GM23338 (cell line): ENCODE measurements around the gene DLGAP4. TPM values are rescaled to one million over a fixed set of nuclear protein-coding genes. Genes with fewer than 3 reads are reported as not detected.
A peak's percentile ranks its signal among the peaks of the same experiment; 100 is the strongest.

Experiments
- ATAC-seq: fragments of 200-7000 bp; cut with Tn5 transposase; 3 replicates; pipeline ENCODE4 v1.9.1; 2020
- DNase-seq: peaks from one replicate; pipeline ENCODE4 v3.0.0-alpha.2; 2015; ENCODE audit warnings: low spot score
- H2AFZ ChIP-seq: fragments of 200-600 bp; sonication (generic); 2 replicates; pipeline ENCODE4 v1.8.0; 2016; ENCODE audit warnings: antibody characterized with exemption, mild to moderate bottlenecking, moderate library complexity
- H3F3A ChIP-seq: fragments of 200-600 bp; sonication (generic); replicated peaks from 2 replicates; pipeline ENCODE4 v1.8.0; 2017; ENCODE audit warnings: antibody characterized with exemption, mixed run types, low read depth
- H3K27ac ChIP-seq: fragments of 200-600 bp; sonication (generic); 2 replicates; pipeline ENCODE4 v1.6.1; 2016; ENCODE audit warnings: low read depth
- H3K27me3 ChIP-seq: fragments of 200-600 bp; sonication (generic); 2 replicates; pipeline ENCODE4 v1.8.0; 2016; ENCODE audit warnings: mild to moderate bottlenecking, mixed run types, moderate library complexity; ENCODE audit not compliant: insufficient read depth
- H3K36me3 ChIP-seq: fragments of 200-600 bp; sonication (generic); 2 replicates; pipeline ENCODE4 v1.8.0; 2016; ENCODE audit warnings: mild to moderate bottlenecking; ENCODE audit not compliant: insufficient read depth
- H3K4me1 ChIP-seq: fragments of 200-600 bp; sonication (generic); 2 replicates; pipeline ENCODE4 v1.8.0; 2016; ENCODE audit warnings: mild to moderate bottlenecking, moderate library complexity; ENCODE audit not compliant: insufficient read depth
- H3K4me2 ChIP-seq: fragments of 200-600 bp; sonication (generic); 2 replicates; pipeline ENCODE4 v1.7.1; 2017; ENCODE audit warnings: mixed run types
- H3K4me3 ChIP-seq: fragments of 200-600 bp; sonication (generic); 2 replicates; pipeline ENCODE4 v1.6.1; 2016; ENCODE audit warnings: mixed run types
- H3K79me2 ChIP-seq: fragments of 200-600 bp; sonication (generic); replicated peaks from 2 replicates; pipeline ENCODE4 v1.8.0; 2017; ENCODE audit warnings: mild to moderate bottlenecking; ENCODE audit not compliant: insufficient read depth
- H3K9me2 ChIP-seq: fragments of 200-600 bp; sonication (generic); 2 replicates; pipeline ENCODE4 v1.8.0; 2017; ENCODE audit not compliant: insufficient read depth
- H4K20me1 ChIP-seq: fragments of 200-600 bp; sonication (generic); replicated peaks from 2 replicates; pipeline ENCODE4 v1.8.0; 2017; ENCODE audit warnings: mild to moderate bottlenecking; ENCODE audit not compliant: insufficient read depth
- H3K27ac Mint-ChIP-seq: 2 replicates; pipeline ENCODE4 v1.8.0; 2020; ENCODE audit warnings: inconsistent platforms, mild to moderate bottlenecking, moderate library complexity, mixed read lengths
- H3K27me3 Mint-ChIP-seq: 3 replicates; pipeline ENCODE4 v1.8.0; 2022; ENCODE audit warnings: low read depth, mild to moderate bottlenecking, moderate library complexity, mixed read lengths, inconsistent platforms; ENCODE audit not compliant: insufficient read depth, poor library complexity
- H3K36me3 Mint-ChIP-seq: 3 replicates; pipeline ENCODE4 v1.8.0; 2021; ENCODE audit warnings: low read depth, mild to moderate bottlenecking, inconsistent platforms, moderate library complexity, mixed read lengths
- H3K4me1 Mint-ChIP-seq: 3 replicates; pipeline ENCODE4 v1.8.0; 2020; ENCODE audit warnings: mild to moderate bottlenecking, inconsistent platforms, mixed read lengths
- H3K4me3 Mint-ChIP-seq: 3 replicates; pipeline ENCODE4 v1.8.0; 2021; ENCODE audit warnings: moderate library complexity, mild to moderate bottlenecking, inconsistent platforms, mixed read lengths
- H3K9me3 Mint-ChIP-seq: 3 replicates; pipeline ENCODE4 v1.8.0; 2020; ENCODE audit warnings: moderate library complexity, mild to moderate bottlenecking, inconsistent platforms, mixed read lengths
- CREB1 ChIP-seq: fragments of 250-450 bp; sonication (Bioruptor Pico); IDR thresholded peaks from 2 replicates; pipeline ENCODE4 v1.5.0; 2020; ENCODE audit warnings: low read depth, mild to moderate bottlenecking, moderate library complexity
- ETS1 ChIP-seq: IDR thresholded peaks from 2 replicates; pipeline ENCODE4 v1.6.1; 2016; ENCODE audit warnings: antibody characterized with exemption
- EZH2 ChIP-seq: fragments of 200-600 bp; sonication (generic); IDR thresholded peaks from one replicate; pipeline ENCODE4 v1.8.0; 2017; ENCODE audit warnings: antibody characterized with exemption, mild to moderate bottlenecking, low read depth; ENCODE audit not compliant: unreplicated experiment
- EZH2phosphoT487 ChIP-seq: fragments of 200-600 bp; sonication (generic); IDR thresholded peaks from one replicate; pipeline ENCODE4 v1.8.1; 2018; ENCODE audit warnings: antibody characterized with exemption; ENCODE audit not compliant: unreplicated experiment
- JUNB ChIP-seq: IDR thresholded peaks from one replicate; pipeline ENCODE4 v1.6.1; 2016; ENCODE audit warnings: antibody characterized with exemption; ENCODE audit not compliant: unreplicated experiment
- NANOG ChIP-seq: IDR thresholded peaks from 2 replicates; pipeline ENCODE4 v1.6.1; 2016; ENCODE audit warnings: antibody characterized with exemption, borderline replicate concordance
- POLR2AphosphoS5 ChIP-seq: IDR thresholded peaks from 2 replicates; pipeline ENCODE4 v1.6.1; 2016; ENCODE audit warnings: antibody characterized with exemption, low read depth
- REST ChIP-seq: IDR thresholded peaks from one replicate; pipeline ENCODE4 v1.6.1; 2018; ENCODE audit warnings: antibody characterized with exemption; ENCODE audit not compliant: unreplicated experiment
- STAT1 ChIP-seq: IDR thresholded peaks from one replicate; pipeline ENCODE4 v1.6.1; 2016; ENCODE audit warnings: antibody characterized with exemption; ENCODE audit not compliant: unreplicated experiment
- ZNF114 ChIP-seq: fragments of 250-450 bp; sonication (Bioruptor Pico); IDR thresholded peaks from 2 replicates; pipeline ENCODE4 v1.5.0; 2020; ENCODE audit warnings: mild to moderate bottlenecking, moderate library complexity
- ZNF331 ChIP-seq: fragments of 250-450 bp; sonication (Bioruptor Pico); IDR thresholded peaks from 2 replicates; pipeline ENCODE4 v1.5.0; 2020; ENCODE audit warnings: low read depth, mild to moderate bottlenecking, moderate library complexity
- polyA plus RNA-seq: library from polyadenylated mRNA; unstranded; fragments of >200 nt; fragmentation: Nextera tagmentation; extraction: Ambion mirVana; gene quantifications from 2 replicates; pipeline ENCODE4 v1.2.1, GENCODE V29; 2016
- total RNA-seq: library from RNA; depleted of rRNA; stranded (reverse); fragments of >200 nt; shearing (Covaris generic); gene quantifications from 2 replicates; pipeline ENCODE4 v1.2.3, GENCODE V29; 2014
- TF ChIP-seq, protein P1 (sequence below), 2 experiments: fragments of 200-600 bp in 1 of 2; sonication (generic) in 1 of 2; conservative IDR thresholded peaks; 2 replicates each; pipeline versions ENCODE4 v1.5.1 to v1.6.1; 2016 to 2017; ENCODE audit warnings: antibody characterized with exemption in 2 of 2, low read depth in 2 of 2, mild to moderate bottlenecking in 2 of 2, moderate library complexity in 1 of 2
- TF ChIP-seq, protein P2 (sequence below): fragments of 250-450 bp; sonication (Bioruptor Pico); IDR thresholded peaks from 2 replicates; pipeline ENCODE4 v1.5.0; 2020; ENCODE audit warnings: mild to moderate bottlenecking, moderate library complexity

The DLGAP4 gene
- total and polyA plus RNA-seq, 2 experiments from 2014 or later: 46.1 to 52.2 TPM

DNA sequence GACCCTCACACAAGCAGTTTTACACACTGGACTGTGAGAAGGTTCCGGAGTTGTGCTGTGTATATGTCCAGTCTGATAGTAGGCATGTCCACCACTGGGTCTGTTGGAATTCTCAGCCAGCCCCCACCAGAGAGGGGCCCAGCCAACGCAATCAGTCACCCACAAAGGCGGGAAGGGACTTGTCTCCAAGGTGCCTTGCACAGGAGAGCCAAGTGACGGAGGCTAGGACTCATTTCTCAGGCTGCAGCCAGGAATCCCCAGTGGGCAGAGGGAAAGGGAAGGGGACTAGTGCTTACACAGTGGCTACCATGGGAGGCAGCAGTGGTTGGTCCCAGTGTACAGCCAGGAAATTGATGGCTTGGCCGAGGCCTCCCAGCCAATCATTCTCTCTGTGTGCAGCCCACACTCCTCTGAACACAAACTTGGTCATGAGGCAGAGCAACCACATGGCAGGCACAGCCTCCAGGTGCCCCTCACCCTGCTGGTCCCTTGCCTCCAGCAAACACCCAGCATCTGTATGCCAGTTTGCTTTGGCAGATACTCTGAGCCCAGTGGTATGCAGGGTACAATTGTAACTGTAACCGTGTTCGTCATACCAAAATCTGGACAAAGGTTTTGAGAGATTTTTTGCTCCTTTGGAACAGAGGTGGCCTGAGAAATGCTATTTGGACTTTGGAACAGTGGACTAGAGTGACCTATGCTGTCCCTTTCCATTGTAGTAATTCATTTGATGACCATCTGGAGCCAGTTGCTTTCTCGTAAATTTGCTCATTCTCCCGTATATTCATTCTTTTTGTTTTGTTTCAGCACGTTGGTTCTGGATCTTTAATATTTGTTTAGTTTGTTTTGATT lies 162.2 kb downstream of the DLGAP4 start:
- Histone ChIP-seq H3K4me3 (no peak overlapping the region), H3K4me2 (no peak overlapping the region), H3K79me2 (peaks cover 90% of the 10 kb centered on the region), H3K9me2 (no peaks in the 10 kb centered on the region), H3K4me1 (peaks cover 50% of the 10 kb centered on the region), H3K27ac (no peak overlapping the region), H3K27me3 (no peaks in the 10 kb centered on the region), H4K20me1 (peaks cover 66% of the 10 kb centered on the region), H2AFZ (no peak overlapping the region), H3F3A (peaks cover 18% of the 10 kb centered on the region), H3K36me3 (no peaks in the 10 kb centered on the region; the same call in 1 of the 2 replicates)
- Mint-ChIP-seq H3K27ac (peak overlapping the region; percentile 52), H3K9me3 (no peaks in the 10 kb centered on the region), H3K4me3 (no peak overlapping the region), H3K4me1 (peaks cover 58% of the 10 kb centered on the region), H3K36me3 (peaks cover 6% of the 10 kb centered on the region; the same call in 1 of the 3 replicates), H3K27me3 (peaks cover 9% of the 10 kb centered on the region)
- DNase-seq (no peak), ATAC-seq (no peak)
- TF ChIP-seq CREB1 (CRISPR knock-in tag) (no peak), STAT1 (no peak), REST (no peak), ZNF114 (CRISPR knock-in tag) (no peak), EZH2 (no peak), EZH2phosphoT487 (no peak), JUNB (no peak), POLR2AphosphoS5 (no peak), ETS1 (no peak), ZNF331 (CRISPR knock-in tag) (no peak), NANOG (no peak)
- TF ChIP-seq, protein P1, sequence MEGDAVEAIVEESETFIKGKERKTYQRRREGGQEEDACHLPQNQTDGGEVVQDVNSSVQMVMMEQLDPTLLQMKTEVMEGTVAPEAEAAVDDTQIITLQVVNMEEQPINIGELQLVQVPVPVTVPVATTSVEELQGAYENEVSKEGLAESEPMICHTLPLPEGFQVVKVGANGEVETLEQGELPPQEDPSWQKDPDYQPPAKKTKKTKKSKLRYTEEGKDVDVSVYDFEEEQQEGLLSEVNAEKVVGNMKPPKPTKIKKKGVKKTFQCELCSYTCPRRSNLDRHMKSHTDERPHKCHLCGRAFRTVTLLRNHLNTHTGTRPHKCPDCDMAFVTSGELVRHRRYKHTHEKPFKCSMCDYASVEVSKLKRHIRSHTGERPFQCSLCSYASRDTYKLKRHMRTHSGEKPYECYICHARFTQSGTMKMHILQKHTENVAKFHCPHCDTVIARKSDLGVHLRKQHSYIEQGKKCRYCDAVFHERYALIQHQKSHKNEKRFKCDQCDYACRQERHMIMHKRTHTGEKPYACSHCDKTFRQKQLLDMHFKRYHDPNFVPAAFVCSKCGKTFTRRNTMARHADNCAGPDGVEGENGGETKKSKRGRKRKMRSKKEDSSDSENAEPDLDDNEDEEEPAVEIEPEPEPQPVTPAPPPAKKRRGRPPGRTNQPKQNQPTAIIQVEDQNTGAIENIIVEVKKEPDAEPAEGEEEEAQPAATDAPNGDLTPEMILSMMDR (conservative IDR thresholded peaks at IDR 0.05; ENCODE audit: low read depth in 2 of 2): no peak
- TF ChIP-seq, protein P2, sequence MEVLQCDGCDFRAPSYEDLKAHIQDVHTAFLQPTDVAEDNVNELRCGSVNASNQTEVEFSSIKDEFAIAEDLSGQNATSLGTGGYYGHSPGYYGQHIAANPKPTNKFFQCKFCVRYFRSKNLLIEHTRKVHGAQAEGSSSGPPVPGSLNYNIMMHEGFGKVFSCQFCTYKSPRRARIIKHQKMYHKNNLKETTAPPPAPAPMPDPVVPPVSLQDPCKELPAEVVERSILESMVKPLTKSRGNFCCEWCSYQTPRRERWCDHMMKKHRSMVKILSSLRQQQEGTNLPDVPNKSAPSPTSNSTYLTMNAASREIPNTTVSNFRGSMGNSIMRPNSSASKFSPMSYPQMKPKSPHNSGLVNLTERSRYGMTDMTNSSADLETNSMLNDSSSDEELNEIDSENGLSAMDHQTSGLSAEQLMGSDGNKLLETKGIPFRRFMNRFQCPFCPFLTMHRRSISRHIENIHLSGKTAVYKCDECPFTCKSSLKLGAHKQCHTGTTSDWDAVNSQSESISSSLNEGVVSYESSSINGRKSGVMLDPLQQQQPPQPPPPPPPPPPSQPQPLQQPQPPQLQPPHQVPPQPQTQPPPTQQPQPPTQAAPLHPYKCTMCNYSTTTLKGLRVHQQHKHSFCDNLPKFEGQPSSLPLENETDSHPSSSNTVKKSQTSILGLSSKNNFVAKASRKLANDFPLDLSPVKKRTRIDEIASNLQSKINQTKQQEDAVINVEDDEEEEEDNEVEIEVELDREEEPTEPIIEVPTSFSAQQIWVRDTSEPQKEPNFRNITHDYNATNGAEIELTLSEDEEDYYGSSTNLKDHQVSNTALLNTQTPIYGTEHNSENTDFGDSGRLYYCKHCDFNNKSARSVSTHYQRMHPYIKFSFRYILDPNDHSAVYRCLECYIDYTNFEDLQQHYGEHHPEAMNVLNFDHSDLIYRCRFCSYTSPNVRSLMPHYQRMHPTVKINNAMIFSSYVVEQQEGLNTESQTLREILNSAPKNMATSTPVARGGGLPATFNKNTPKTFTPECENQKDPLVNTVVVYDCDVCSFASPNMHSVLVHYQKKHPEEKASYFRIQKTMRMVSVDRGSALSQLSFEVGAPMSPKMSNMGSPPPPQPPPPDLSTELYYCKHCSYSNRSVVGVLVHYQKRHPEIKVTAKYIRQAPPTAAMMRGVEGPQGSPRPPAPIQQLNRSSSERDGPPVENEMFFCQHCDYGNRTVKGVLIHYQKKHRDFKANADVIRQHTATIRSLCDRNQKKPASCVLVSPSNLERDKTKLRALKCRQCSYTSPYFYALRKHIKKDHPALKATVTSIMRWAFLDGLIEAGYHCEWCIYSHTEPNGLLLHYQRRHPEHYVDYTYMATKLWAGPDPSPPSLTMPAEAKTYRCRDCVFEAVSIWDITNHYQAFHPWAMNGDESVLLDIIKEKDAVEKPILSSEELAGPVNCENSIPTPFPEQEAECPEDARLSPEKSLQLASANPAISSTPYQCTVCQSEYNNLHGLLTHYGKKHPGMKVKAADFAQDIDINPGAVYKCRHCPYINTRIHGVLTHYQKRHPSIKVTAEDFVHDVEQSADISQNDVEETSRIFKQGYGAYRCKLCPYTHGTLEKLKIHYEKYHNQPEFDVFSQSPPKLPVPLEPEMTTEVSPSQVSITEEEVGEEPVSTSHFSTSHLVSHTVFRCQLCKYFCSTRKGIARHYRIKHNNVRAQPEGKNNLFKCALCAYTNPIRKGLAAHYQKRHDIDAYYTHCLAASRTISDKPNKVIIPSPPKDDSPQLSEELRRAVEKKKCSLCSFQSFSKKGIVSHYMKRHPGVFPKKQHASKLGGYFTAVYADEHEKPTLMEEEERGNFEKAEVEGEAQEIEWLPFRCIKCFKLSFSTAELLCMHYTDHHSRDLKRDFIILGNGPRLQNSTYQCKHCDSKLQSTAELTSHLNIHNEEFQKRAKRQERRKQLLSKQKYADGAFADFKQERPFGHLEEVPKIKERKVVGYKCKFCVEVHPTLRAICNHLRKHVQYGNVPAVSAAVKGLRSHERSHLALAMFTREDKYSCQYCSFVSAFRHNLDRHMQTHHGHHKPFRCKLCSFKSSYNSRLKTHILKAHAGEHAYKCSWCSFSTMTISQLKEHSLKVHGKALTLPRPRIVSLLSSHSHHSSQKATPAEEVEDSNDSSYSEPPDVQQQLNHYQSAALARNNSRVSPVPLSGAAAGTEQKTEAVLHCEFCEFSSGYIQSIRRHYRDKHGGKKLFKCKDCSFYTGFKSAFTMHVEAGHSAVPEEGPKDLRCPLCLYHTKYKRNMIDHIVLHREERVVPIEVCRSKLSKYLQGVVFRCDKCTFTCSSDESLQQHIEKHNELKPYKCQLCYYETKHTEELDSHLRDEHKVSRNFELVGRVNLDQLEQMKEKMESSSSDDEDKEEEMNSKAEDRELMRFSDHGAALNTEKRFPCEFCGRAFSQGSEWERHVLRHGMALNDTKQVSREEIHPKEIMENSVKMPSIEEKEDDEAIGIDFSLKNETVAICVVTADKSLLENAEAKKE (CRISPR knock-in tag): no peak
